ENCODE results near the gene COL8A1. TPM values are rescaled to one million over a fixed set of nuclear protein-coding genes. Genes with fewer than 3 reads are reported as not detected.

Gene COL8A1
- total and polyA plus RNA-seq, 11 donors: 4.9 to 39.2 (median 21.1) TPM

GRCh38 chr3:99686469-99686868, 48.1 kb downstream of the COL8A1 start:
- ATAC-seq: no peak
- no peak for DNase-seq
- H3K9me3 ChIP-seq: no peaks in the 10 kb centered on the region
- TF ChIP-seq POLR2A (IDR thresholded peaks at IDR 0.05) (no peak), CTCF (IDR thresholded peaks at IDR 0.05) (no peak)
- H3K27ac ChIP-seq: no peak overlapping the region
- no peaks in the 10 kb centered on the region for H3K27me3 ChIP-seq
- peaks cover 0 to 20% (median 2%) of the 10 kb centered on the region in 12 donors for H3K4me1 ChIP-seq
- intact Hi-C loops (cut with DNase I): loop anchor here (2.0 to 10.0 kb wide), 8 partner anchors 39 to 664 kb away; partner anchors contain the start of gene COL8A1 (in 1 of the 10)
- WGBS, 4 donors: 78 to 88% (median 87%) methylated on average over 1 of the region's 1 CpG
- H3K4me3 ChIP-seq: no peak overlapping the region
- peaks cover 0 to under 1% (median 0%) of the 10 kb centered on the region in 9 donors for H3K36me3 ChIP-seq

- Histone ChIP-seq H3K27ac (no peak overlapping the region), H3K27me3 (no peaks in the 10 kb centered on the region), H3K9me3 (no peaks in the 10 kb centered on the region), H3K4me1 (peaks cover 0 to 20% (median 2%) of the 10 kb centered on the region in 12 donors), H3K4me3 (no peak overlapping the region), H3K36me3 (peaks cover 0 to 6% (median 0%) of the 10 kb centered on the region in 9 donors)
- TF ChIP-seq POLR2A (IDR thresholded peaks at IDR 0.05) (no peak), CTCF (IDR thresholded peaks at IDR 0.05) (peak; percentile 58 to 79 (median 70))
- 37 to 44% (median 38%) methylated on average over 8 of the region's 8 CpGs for WGBS, 4 donors
- DNase-seq (peak; percentile 48 to 60 (median 52)), ATAC-seq (peak in 3 of 4 donors; percentile 44 to 66 (median 45))
- intact Hi-C loops (cut with DNase I): loop anchor here (1.0 to 10.0 kb wide), 10 partner anchors 40 to 665 kb away; partner anchors contain the start of gene COL8A1 (in 1 of the 10)
Observed at GRCh38 chr3:99686955-99687612, 48.7 kb downstream of the COL8A1 start.

- Histone ChIP-seq H3K27me3 (no peaks in the 10 kb centered on the region), H3K9me3 (no peaks in the 10 kb centered on the region), H3K4me1 (peaks cover 0 to 13% (median 0%) of the 10 kb centered on the region in 12 donors), H3K36me3 (peaks cover 0 to 8% (median 0%) of the 10 kb centered on the region in 9 donors), H3K4me3 (no peak overlapping the region), H3K27ac (peak overlapping the region in 1 of 12 donors; percentile 12)
- TF ChIP-seq POLR2A (IDR thresholded peaks at IDR 0.05) (no peak), CTCF (IDR thresholded peaks at IDR 0.05) (no peak)
- intact Hi-C loops (cut with DNase I): loop anchor here in 1 of 10 donors (1.0 kb wide), 1 partner anchor 37 kb away; no protein-coding TSS in a partner anchor
- ATAC-seq (peak in 1 of 4 donors; percentile 24), DNase-seq (no peak)
- WGBS, 4 donors: 50 to 55% (median 52%) methylated on average over 4 of the region's 4 CpGs
Observed at GRCh38 chr3:99690761-99691369, 52.5 kb downstream of the COL8A1 start.

GRCh38 chr3:99693636-99694035, 55.2 kb downstream of the COL8A1 start:
- 75 to 88% (median 78%) methylated on average over 2 of the region's 2 CpGs for WGBS, 4 donors
- Histone ChIP-seq H3K9me3 (peaks cover 0 to 3% (median 0%) of the 10 kb centered on the region in 12 donors), H3K4me3 (no peak overlapping the region), H3K36me3 (peaks cover 0 to 8% (median 0%) of the 10 kb centered on the region in 9 donors), H3K27me3 (no peaks in the 10 kb centered on the region), H3K4me1 (peaks cover 0 to 10% (median 0%) of the 10 kb centered on the region in 12 donors), H3K27ac (no peak overlapping the region)
- intact Hi-C loops (cut with DNase I): no loop called here
- DNase-seq (no peak), ATAC-seq (no peak)
- no peak for TF ChIP-seq CTCF (IDR thresholded peaks at IDR 0.05)
- no peak for TF ChIP-seq POLR2A (IDR thresholded peaks at IDR 0.05)
